Keratinocyte (primary cell): ENCODE measurements around the gene EML5.

Source experiments
- CTCF ChIP-seq, 3 experiments: IDR thresholded peaks in 1 of 3; conservative IDR thresholded peaks in 1 of 3; optimal IDR thresholded peaks in 1 of 3; 2 replicates in 2 of 3; 3 replicates in 1 of 3; pipeline versions ENCODE3 to v1.5.1; 2011; ENCODE audit warnings: low read length in 3 of 3, mild to moderate bottlenecking in 3 of 3, moderate library complexity in 2 of 3, control low read depth in 1 of 3, inconsistent platforms in 1 of 3; ENCODE audit not compliant: insufficient read depth in 2 of 3; ENCODE audit errors: extremely low read depth in 1 of 3
- EZH2 ChIP-seq: IDR thresholded peaks from one replicate; pipeline ENCODE4 v1.6.1; 2012; ENCODE audit warnings: inconsistent platforms, mild to moderate bottlenecking, low read length, moderate library complexity

GRCh38 chr14:88765130-88765529 lies 27.6 kb downstream of the EML5 start:
- TF ChIP-seq CTCF (optimal IDR thresholded peaks at IDR 0.05 in 1 of 3, IDR thresholded peaks at IDR 0.05 in 1 of 3, conservative IDR thresholded peaks at IDR 0.05 in 1 of 3; ENCODE audit: extremely low read depth in 1 of 3, insufficient read depth in 2 of 3, low read length in 3 of 3) (no peak), EZH2 (no peak)
